Measurements from ENCODE around the gene P2RX3. TPM values are rescaled to one million over a fixed set of nuclear protein-coding genes. Genes with fewer than 3 reads are reported as not detected.

Gene P2RX3
- total and polyA plus RNA-seq, 2 of the 8 experiments (the other 6 are each of a cell fraction or from before 2014, with no cell fraction given) = 0.45 to 0.47 TPM

DNA sequence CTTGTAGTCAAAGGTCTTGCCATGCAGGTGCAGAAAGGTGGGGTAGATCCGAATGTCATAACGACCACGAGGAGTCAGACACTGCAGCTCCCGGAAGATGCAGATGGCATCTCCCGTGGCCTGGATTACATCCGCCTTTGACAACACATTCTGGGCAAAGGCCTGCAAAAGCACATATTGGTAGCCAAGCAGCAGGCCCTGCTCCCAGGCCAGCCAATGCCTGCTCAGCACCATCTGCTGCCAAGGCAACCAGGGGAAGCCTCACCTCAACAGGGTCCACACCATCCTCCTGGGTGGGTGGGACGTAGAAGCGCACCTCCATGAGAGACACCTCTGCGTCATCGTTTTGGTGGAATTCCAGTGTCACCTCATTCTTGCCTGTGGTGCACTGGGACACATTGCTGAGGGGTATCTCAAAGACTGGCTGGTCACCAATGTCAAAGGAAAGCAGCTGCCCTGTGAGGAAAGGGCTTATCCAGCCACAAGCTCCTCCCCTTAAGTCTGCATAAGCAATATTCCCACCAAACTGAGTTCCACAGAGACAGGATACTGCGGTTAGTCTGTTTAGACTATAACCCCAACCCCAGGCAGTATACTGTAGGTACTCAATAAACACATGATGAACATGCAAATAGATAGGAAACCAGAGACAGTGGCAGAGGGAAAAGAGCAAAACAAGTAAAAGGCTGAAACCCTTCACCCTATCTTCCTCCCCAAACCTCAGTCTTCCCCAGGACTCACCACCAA is 5.3 kb upstream of the P2RX3 start (continued):
- TF ChIP-seq, protein P1, sequence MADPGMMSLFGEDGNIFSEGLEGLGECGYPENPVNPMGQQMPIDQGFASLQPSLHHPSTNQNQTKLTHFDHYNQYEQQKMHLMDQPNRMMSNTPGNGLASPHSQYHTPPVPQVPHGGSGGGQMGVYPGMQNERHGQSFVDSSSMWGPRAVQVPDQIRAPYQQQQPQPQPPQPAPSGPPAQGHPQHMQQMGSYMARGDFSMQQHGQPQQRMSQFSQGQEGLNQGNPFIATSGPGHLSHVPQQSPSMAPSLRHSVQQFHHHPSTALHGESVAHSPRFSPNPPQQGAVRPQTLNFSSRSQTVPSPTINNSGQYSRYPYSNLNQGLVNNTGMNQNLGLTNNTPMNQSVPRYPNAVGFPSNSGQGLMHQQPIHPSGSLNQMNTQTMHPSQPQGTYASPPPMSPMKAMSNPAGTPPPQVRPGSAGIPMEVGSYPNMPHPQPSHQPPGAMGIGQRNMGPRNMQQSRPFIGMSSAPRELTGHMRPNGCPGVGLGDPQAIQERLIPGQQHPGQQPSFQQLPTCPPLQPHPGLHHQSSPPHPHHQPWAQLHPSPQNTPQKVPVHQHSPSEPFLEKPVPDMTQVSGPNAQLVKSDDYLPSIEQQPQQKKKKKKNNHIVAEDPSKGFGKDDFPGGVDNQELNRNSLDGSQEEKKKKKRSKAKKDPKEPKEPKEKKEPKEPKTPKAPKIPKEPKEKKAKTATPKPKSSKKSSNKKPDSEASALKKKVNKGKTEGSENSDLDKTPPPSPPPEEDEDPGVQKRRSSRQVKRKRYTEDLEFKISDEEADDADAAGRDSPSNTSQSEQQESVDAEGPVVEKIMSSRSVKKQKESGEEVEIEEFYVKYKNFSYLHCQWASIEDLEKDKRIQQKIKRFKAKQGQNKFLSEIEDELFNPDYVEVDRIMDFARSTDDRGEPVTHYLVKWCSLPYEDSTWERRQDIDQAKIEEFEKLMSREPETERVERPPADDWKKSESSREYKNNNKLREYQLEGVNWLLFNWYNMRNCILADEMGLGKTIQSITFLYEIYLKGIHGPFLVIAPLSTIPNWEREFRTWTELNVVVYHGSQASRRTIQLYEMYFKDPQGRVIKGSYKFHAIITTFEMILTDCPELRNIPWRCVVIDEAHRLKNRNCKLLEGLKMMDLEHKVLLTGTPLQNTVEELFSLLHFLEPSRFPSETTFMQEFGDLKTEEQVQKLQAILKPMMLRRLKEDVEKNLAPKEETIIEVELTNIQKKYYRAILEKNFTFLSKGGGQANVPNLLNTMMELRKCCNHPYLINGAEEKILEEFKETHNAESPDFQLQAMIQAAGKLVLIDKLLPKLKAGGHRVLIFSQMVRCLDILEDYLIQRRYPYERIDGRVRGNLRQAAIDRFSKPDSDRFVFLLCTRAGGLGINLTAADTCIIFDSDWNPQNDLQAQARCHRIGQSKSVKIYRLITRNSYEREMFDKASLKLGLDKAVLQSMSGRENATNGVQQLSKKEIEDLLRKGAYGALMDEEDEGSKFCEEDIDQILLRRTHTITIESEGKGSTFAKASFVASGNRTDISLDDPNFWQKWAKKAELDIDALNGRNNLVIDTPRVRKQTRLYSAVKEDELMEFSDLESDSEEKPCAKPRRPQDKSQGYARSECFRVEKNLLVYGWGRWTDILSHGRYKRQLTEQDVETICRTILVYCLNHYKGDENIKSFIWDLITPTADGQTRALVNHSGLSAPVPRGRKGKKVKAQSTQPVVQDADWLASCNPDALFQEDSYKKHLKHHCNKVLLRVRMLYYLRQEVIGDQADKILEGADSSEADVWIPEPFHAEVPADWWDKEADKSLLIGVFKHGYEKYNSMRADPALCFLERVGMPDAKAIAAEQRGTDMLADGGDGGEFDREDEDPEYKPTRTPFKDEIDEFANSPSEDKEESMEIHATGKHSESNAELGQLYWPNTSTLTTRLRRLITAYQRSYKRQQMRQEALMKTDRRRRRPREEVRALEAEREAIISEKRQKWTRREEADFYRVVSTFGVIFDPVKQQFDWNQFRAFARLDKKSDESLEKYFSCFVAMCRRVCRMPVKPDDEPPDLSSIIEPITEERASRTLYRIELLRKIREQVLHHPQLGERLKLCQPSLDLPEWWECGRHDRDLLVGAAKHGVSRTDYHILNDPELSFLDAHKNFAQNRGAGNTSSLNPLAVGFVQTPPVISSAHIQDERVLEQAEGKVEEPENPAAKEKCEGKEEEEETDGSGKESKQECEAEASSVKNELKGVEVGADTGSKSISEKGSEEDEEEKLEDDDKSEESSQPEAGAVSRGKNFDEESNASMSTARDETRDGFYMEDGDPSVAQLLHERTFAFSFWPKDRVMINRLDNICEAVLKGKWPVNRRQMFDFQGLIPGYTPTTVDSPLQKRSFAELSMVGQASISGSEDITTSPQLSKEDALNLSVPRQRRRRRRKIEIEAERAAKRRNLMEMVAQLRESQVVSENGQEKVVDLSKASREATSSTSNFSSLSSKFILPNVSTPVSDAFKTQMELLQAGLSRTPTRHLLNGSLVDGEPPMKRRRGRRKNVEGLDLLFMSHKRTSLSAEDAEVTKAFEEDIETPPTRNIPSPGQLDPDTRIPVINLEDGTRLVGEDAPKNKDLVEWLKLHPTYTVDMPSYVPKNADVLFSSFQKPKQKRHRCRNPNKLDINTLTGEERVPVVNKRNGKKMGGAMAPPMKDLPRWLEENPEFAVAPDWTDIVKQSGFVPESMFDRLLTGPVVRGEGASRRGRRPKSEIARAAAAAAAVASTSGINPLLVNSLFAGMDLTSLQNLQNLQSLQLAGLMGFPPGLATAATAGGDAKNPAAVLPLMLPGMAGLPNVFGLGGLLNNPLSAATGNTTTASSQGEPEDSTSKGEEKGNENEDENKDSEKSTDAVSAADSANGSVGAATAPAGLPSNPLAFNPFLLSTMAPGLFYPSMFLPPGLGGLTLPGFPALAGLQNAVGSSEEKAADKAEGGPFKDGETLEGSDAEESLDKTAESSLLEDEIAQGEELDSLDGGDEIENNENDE (IDR thresholded peaks at IDR 0.05; ENCODE audit: insufficient replicate concordance, low read length) = no peak
- TF ChIP-seq RFX5 (IDR thresholded peaks at IDR 0.05; ENCODE audit: borderline replicate concordance, low read depth, low read length) = no peak
- TF ChIP-seq BACH1 (IDR thresholded peaks at IDR 0.05; ENCODE audit: low read length) = no peak
- no peak for TF ChIP-seq TBP (IDR thresholded peaks at IDR 0.05; ENCODE audit: low read depth, low read length)

Measured in H1 (cell line).